Fibroblast of upper back skin (primary cell): ENCODE results near the gene NEDD9.

ENCODE experiments used
- DNase-seq: peaks from one replicate; pipeline ENCODE4 v3.0.0-alpha.2; 2013

NEDD9 gene

DNA sequence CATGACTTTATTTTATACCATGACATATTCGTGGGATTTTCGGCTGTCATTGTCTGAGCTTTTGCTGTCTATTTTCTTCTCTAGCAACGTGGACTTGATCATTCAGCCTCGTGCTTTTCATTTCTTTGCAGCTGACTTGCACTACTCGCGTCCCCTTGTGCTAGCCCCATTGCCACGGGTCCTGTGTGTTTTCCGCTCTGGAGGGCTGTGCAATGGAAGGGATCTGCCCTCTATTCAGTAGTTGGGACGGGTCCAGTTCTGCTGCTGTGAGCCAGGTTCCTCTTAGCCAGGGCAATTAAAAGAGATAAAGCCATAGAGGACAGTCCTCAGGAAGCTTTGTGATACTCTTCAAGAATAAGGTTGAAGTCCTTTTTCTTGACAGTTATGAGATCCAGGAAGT, 17.6 kb downstream of the NEDD9 start:
- DNase-seq, result no peak

DNA sequence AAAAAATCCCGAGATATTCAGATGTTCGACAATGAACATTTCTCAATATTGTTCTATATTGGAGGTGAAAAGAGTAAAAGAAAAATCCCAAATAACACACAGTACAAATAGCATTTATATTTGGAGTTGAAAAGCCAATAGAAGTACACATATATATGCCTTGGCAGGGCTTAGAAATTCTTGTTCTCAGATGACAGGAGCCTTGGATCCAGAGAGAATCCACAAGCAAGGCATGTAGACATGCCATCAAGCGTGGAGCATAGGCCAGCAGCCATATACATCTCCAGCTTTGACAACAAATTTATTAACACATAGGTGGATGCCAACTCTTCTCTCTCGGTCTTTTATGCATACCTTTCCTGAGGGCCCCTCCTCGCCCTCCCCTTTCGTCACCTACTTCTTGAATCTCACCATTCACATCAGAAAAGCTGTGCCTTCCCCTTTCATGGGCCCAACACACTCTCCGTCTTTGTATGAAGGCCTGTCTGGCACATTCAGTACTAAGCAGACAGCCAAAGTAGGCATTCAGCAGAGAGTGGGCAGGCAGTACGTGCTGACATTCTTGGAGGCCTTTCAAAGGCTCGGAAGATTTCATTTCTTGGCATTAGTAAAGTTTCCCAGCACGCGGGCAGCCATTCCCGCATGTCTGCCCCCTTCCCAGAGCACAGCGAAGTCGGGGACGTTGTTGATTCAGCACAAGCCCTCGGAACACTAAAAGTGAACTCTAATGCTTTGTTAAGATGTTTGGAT, 18.2 kb downstream of the NEDD9 start:
- DNase-seq, result no peak

DNA sequence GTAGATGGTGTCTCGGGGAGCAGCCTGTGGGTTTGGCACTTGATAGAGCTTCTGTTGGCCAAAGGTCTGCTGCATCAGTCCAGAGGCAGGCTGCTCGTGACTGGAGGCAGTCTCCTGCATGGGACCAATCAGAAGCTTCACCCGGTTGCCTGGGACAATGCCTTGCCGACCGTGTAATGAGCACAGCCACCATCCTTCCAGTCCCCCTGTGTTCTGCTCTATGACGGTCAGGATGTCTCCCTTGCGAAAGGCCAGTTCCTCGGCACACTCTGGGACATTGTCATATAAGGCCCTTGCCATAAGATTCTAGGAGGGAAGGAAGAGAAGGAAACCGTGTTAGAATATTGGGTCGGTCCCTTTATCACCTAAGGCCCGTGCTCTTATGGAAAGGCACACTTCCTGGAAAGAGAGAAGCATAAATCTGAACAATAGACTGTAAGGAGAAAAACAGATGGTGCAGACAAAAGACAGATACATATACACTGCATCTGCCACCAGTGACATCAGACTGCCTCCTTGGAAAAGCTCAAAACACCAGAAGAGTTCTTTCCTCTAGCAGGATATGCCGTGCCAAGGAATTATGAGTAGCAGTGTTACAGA, 18.9 kb downstream of the NEDD9 start:
- DNase-seq, result peak; percentile 61

DNA sequence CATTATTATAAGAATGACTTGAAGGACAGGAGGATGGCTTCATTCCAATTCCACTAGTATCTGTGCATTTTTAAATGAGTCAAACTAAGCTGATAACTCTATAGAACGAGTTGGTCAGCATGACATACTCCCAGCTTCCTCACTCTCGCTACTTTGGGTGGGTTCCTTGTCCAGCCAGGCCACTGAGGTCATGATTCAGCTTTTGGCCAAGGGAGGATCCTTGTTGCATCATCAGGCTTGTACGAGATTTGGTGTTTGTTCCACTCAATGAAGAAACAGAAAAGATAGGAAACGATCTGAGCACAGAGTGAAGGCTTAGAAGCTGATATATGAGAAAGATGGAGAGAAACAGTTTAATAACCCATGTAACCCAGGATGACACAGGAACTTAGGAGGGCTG, 19.8 kb downstream of the NEDD9 start:
- DNase-seq, result peak; percentile 70

DNA sequence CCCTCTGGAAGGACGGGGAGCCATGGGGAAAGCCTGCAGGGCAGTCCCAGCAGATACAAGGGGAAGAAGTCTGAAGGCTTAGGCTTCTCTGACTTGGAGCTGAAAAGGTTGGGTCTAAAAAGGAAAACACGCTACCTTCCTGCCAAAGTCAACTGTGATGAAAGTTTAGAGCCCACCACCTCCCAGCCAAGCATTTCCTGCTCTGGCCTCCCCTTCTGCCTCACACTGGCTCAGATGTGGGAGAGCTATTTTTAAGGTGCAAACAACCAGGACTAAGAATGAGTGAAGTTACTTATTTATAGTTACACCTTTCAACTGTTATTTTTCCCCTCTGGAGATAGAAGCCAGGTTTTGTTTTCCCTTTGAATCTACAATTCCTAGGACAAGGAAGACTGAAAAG, 21.2 kb downstream of the NEDD9 start:
- no peak for DNase-seq

DNA sequence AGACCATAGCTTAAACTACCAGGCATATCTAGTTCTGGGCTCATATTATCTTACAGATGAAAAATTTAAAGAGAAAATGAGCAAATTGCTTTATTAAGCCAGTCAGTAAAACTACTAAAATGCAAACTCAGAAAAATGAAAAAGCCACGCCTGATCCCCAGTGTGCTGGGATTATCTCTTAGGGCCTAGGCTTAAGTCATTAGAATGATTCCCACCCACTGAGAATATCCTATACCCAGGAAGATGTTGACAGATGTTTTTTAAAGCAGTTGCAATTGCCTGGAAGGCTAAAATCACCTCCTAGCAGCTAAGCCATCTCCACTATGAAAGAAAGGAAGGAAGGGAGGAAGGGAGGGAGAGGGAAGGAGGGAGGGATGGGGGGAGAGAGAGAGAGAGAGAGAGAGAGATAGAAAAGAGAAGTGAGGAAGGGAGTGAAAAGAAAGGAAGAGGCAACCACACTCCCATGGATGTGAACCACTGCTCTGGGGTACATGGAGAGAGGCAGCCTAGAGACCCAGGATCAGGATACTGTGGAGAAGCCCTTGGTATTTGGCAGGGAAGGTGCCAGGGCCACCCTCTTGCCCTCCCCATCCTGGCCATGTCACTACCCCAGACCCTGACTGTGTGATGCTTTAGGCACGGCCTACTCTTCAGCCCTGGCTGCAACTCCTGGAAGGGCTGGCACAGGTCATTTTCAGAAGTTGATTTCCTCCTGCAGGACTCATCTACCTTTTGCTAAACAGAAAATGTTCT, 21.9 kb downstream of the NEDD9 start:
- DNase-seq, result no peak

DNA sequence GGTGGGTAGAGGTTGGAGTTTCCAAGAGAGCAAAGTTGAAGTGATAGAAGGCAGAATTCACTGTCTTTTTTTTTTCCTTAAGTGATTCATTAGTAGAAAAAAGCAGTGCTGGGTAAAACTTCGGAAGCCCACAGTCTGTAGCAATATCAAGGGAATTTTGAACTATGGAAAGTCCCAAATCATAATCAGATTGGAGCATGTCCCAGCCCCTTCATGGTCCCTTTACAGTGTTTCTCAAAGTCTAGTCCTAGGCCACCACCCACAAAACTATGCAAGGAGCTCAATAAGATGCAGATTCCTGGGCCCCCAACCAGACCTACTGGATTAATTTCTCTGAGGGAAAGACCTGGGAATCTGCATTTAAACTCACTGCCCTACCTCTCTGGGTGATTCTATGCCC, 22.6 kb downstream of the NEDD9 start:
- DNase-seq, result peak; percentile 66

DNA sequence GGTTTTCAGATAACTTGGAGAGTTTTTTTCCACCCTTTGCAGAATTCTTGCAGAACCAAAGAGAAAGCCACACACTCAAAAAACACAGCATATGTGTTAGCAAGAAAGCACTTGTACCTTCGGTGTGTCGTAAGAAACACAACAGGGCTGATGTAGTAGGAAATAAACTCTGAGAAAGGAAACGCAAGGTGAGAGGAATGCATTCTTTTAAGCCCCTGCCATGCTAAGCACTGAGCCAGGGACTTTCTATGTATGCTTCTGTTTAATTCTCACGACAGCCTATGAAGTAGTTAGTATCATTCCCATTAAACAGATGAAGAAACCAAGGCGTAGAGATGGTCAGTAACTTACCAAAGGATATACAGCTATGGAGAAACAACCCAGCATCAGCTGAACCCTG, 23.1 kb downstream of the NEDD9 start:
- no peak for DNase-seq

DNA sequence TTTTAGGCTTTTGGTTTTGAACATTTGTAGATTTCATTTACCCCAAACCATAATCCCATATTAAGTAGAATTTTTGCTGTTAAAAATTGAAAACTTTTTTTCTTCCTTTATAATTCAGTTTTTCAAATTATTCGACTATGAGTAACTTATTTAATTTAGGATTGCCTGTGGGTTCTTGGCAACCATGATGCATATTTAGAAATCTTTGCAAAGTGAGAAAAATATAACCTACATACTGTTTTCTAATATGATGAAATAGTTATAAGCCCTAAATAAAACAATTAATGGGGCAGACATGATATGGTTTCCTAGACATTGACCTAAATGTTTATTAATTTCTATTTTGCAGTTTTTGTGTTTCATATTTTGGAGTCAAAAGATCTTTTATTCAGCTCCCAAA, 23.6 kb downstream of the NEDD9 start:
- DNase-seq, result peak; percentile 48

DNA sequence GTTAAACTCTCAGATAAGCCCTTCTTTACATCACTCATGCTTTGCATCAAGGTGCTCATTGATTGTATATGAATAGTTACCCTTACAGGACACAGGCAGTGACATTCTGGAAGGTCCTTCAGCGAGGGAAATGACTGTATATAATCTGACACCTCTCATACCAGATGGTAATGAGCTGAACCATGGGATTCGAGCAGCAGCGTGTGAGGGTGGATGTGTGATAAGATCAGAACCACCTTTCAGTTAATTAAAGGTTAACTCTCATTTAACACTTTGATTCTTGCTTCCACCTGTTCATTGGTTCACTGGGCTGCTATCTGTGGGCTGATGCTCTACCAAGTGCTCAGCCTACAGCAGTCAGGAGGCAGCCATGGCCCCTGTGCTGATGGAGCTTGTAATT, 24.2 kb downstream of the NEDD9 start:
- no peak for DNase-seq

DNA sequence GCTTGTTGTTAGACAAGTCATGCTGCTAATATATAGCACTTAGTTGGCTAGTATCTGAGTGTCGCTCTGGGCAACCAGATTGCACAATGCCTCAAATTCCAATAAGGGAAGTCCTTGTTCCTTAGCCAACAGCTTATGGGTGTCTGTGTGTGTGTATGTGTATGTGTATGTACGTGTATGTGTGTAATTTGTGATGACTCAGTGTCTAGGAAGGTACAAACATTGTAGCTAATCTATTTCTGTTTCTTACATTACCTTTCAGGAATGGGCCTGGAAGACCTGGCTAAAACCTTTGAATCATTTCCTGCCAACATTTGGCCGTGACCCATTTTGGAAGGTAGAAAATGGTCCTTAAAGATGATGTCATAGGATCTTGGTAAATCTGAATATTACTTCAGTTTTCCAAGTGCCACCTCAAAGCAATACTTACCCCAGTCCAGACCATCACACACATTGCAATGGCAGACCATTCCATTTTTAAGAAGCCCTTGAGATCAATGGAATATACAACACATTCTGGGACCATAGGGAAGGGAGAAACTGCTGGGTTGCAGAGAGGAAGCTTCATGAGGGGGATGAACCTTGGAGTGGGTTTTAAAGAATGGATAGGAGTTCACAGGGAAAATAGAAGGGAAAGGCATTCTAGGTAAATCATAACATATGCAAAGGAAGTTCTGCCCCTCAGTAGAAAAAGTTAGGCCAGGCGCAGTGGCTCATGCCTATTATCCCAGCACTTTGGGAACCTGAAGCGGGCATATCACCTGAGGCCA, 25.1 kb downstream of the NEDD9 start:
- DNase-seq, result peak; percentile 99

DNA sequence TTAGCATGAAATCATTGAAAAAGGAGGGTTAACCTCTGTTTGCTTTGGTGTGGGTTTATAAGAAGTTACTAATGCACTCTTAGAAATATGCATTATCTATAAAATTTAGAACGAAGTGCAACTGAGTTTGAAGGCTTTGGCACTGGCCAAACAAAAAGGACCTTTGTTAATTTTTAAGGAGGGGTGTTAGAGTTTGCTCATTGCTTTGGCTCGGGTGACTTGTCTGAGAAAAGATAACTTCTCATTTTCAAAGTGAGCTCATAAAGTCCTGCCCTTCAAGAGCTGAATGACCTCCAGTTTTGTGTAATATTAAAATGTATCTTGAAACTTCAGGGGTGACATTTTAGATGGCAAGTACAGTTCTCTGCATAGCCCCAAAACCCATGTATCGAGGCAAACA, 25.9 kb downstream of the NEDD9 start:
- no peak for DNase-seq

DNA sequence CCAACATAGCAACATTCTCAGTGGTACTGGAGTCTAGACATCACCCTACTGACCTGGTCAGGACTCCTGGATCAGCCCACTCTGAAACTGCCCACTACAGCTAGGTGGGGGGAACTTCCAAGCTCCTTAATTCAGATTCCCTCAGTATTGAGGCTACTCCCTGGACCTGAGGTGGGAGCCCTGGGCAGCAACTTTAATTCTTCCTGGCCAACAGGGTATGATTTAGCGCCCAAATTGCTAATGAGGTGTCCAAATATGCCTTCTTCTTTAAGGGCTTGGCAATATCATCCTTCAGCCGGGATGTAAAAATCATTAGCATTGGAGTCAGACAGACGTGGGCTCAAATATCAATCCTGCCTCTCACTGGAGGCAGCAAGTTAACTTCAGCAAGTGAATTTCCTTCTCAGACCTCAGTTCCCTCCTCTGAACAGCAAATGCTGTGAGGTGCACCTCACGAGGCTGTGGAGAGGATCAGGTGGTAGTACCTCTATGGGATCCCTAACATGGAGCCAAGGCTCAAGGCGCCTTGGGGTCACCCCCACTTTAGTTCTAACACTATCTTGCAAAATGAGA, 27.6 kb downstream of the NEDD9 start:
- DNase-seq, result no peak

DNA sequence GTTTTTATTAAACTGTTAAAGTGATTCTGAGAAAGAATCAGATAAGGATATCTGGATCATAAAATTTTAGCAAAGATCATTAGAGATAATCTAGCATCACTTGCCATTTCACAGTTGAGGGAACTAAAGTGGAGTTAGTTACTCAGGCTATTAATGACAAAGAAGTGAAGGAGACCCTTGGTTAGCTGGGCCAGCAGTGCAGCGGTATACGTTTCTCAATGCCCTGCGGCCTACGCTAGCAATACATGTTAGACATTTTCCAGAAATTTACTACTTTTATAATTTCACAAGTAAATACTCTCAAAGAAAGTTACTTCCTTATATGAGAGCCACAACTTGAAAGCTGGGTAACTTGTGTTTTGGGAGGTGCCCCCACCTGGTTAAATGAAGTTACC, 28.5 kb downstream of the NEDD9 start:
- DNase-seq, result no peak

DNA sequence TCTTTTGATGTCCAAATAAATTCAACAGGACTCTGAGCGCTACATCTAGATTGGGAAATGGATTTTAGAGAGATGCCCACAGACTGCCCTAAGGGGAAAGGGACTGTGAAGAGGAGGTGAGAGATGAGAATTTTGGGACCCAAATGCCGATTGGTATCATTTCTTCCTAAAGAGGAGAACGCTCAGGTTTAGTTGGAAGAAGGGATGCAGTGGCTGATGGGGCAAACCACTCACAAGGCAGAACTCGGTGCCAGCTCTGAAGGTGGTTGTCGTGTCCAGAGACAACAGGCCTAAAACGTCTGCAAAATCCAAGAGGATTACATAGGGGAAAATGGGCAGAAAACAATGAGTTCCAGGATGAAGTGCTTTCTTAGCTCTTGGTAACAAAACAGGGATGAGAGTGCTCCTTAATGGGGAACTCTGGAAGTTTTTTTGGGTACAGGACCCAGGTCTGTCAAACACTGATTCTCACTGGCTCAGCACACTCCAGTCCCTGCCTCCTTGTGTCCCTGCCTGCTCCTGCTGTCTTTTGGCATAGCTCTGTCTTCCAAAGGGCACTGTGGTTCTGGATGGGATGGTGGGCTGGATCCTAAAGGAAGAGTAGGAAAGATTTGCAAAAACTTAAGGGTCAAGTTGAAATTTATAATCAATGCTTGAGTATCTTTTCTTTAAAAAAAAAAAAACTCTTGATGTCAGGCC, 29.0 kb downstream of the NEDD9 start:
- DNase-seq, result no peak

DNA sequence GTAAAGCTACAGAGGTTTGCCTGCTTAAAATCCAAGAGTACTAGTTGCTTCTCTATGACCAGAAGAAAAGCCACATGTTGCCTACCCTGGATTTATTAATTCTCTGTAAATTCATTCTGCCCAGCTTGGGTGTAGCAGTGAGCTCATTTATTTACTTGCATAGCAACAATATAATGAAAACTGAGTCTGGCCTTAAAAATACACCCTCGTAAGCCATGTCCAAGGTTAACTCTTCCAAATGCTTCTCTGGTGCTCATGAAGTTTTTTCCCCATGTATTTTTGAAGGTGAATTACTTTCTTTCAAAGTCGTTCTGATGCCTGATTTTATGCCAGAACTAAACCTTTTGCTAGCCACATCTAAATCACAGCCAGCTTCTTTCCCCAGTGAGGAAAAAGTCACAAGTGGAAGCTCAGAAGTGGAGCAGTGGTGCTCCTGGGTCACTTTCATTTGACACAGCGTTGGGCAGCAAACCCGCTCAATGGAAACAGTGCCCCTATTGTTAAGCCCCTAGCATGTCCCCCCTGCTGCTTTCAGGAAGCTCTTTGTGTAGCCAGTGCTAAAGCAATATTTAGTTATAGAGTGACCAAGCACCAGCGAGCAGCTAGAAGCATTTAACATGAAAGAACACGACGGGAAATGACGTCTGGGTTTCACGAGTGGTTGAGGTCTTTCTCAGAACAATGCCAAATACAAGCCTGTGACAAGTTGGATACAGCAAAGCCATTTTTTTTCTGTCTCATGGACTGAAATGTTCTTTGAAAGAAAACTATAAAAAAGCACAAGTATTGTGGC, 29.8 kb downstream of the NEDD9 start:
- DNase-seq, result no peak

DNA sequence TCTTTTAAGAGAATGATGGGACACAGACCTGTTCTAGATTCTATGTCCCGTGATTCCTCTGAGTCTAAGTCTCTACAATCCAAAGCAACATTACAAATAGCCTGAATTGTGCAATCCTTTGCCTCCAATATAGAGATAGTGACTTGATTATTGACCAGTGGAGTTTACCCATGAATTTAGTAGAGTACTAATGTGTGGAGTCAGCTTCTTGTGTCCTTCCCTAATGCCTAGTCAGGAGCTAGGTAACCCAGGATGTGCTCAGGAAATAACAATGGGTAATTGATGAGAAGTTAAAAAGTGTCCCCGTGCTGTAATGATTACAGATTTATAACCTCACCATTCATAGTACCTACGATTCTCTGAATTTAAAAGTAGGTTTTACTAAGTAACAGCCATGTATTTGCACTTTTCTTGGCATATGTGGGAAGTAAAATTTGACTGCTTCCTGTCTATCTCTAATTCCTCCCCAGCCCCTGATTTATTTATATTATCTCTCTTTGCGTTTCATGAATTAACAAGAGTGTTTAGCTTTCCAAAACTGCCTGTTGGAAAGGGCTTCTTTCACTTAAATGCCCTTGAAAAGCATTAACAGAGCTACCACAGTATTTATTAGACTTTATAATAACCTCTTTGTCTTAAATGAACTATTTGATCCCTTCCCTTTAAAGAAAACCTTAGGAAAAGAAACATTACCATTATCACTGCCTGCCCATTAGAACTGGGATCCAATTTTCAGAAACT, 30.5 kb downstream of the NEDD9 start:
- DNase-seq, result no peak

DNA sequence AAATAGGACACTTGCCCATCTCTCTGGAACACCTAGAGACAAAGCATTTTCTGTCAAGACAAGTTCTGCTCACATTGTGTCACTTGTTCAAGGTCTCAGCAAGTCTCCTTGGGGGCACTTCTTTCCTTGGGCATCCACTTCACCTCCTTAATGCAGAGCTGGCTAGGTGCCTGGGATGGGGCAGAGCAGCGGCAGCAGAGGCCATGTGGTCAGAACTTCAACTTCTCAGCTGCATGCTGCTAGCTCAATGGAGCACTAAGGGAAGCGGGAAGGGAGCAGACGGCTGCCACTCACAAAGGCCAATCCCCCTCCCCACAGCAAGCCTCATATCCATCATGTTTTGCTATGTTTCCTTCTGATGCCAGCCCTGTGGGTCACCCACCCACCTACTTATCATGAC, 31.5 kb downstream of the NEDD9 start:
- DNase-seq, result no peak

DNA sequence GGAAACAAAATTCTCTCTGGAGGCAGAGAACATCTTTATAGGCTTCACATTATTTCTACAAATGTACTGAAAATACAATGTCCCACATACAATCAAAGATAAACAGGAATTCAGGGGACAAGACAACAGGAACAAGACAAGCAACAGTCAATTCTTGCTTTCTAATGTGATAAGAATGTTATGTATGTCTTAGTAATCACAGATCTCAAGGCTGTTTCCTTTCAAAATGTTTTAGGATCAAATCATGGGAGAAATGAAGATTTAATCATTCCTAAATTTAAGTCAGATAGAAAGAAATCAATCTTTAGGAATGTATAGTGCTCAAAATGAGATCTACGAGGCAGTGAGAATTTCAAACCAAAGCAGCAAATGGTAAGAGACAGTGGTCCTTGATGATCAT, 32.1 kb downstream of the NEDD9 start:
- peak; percentile 46 for DNase-seq

DNA sequence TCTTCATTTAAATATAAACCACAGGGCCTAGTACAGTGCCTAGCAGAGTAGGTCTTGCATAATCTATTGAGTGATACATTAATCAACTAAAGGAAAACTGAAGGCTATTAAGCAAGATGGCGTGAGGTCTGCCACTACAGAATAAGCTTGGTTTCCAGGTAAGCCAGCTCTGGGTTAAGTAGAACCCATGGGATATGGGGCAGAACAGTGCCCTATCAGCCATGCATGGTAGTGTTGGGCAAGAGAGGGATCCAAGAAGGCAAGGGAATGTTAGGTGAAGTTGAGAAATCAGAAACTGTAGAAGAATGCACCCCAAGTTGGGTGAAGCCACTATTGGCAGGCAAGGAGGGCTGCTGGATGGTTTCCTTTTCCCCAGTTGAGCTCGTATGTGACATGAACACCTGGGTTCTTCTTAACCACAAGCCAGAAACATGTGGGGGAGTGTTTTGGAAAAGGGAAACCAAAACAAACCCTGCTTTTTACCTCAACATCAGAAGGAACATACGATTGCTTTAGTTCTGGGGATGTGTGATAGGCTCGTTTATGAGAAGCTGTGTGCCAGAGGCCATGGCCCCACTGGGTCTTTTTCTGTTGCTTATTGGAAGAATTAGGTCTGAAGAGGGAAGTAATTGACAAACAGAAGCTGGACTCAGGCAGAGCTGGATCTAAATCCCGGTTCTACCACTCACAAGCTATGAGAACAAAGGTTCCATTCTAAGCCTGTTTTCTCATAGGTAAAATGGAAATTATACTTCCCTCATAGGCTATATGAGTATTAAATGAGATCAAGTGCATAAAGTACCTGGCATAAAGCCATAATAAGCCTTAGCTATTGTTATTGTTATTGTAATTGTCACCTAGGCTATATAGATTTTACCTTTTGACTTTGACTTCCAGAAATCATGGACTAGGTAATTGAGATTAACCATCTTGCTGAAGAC, 33.5 kb downstream of the NEDD9 start:
- no peak for DNase-seq
